Psoas muscle (tissue), 8 donors: ENCODE results near the gene C1QC. TPM values are rescaled to one million over a fixed set of nuclear protein-coding genes. Genes with fewer than 3 reads are reported as not detected.

Experiments
- ATAC-seq, 4 donors: fragments of 200-7000 bp; cut with Tn5 transposase; one replicate each; pipeline ENCODE4 v1.9.1; 2020; ENCODE audit warnings: moderate library complexity in 3 of 4, mild to moderate bottlenecking in 2 of 4
- DNase-seq, 2 donors: peaks; one replicate each; pipeline ENCODE4 v3.0.0-alpha.2; 2020
- H3K27ac ChIP-seq: fragments of 200-600 bp; one replicate; pipeline ENCODE4 v1.8.0; 2022
- H3K27me3 ChIP-seq, 3 donors: fragments of 200-600 bp in 1 of 3; one replicate each; pipeline versions ENCODE4 v1.6.1 to v1.8.0; 2013 to 2022; ENCODE audit warnings: low read length in 2 of 3, mild to moderate bottlenecking in 2 of 3, moderate library complexity in 1 of 3; ENCODE audit not compliant: insufficient read depth in 3 of 3
- H3K36me3 ChIP-seq, 2 donors: fragments of 200-600 bp in 1 of 2; one replicate each; pipeline versions ENCODE4 v1.6.1 to v1.8.0; 2013 to 2022; ENCODE audit warnings: low read depth in 1 of 2, mild to moderate bottlenecking in 1 of 2, moderate library complexity in 1 of 2; ENCODE audit not compliant: insufficient read depth in 1 of 2
- H3K4me1 ChIP-seq: fragments of 200-600 bp; one replicate; pipeline ENCODE4 v1.8.0; 2022
- H3K4me3 ChIP-seq: fragments of 200-600 bp; one replicate; pipeline ENCODE4 v1.8.0; 2022; ENCODE audit warnings: mild to moderate bottlenecking
- H3K9me3 ChIP-seq: fragments of 200-600 bp; one replicate; pipeline ENCODE4 v1.8.0; 2022
- CTCF ChIP-seq: fragments of 200-600 bp; IDR thresholded peaks from one replicate; pipeline ENCODE4 v1.8.0; 2022; ENCODE audit warnings: antibody characterized with exemption
- WGBS, 3 donors: extraction: QIAGEN DNeasy Blood & Tissue Kit; methylation state at CpG; one replicate each; pipeline versions ENCODE4 v1.1.6 to v1.1.7; 2013; 5-methylcytosine and 5-hydroxymethylcytosine counted together
- intact Hi-C, 2 donors: fragments of 100-400 bp; cut with DNase I; formaldehyde crosslinking; loops; one replicate each; pipeline versions ENCODE4 v1.11.0 to v1.14.2; 2022
- polyA plus RNA-seq, 3 donors: library from polyadenylated mRNA; stranded (reverse); fragments of 200-250 nt; gene quantifications; one replicate each; pipeline ENCODE4 v1.2.3, GENCODE V29; 2013
- total RNA-seq, 4 donors: library from RNA; stranded (reverse); fragmentation: NEBNext Ultra II Directional in 2 of 4; extraction: Animal tissue kit (Norgen Biotek cat#: 25700) in 2 of 4; gene quantifications; one replicate each; pipeline versions ENCODE4 v1.2.1 to v1.2.4, GENCODE V29; 2021 to 2023
- donor health status: healthy with polysubstance abuse.
- donor health status: DM: no; HTN: no; CAD: no; lungs with moderate emphysema.
- donor health status: Bipolar disorder and iron deficiency.
- donor health status: healthy.
- donor health status: DM: yes; HTN: yes; CAD: no.
- donor health status: DM: no; HTN: no; CAD: no.
- donor health status: DM: no; HTN: no; CAD: no.
- donor health status: DM: yes; HTN: yes; CAD: no.

C1QC gene
- total and polyA plus RNA-seq, 7 donors, result 8.7 to 39.1 (median 24.2) TPM

GRCh38 chr1:22619798-22620197 lies 23.6 kb upstream of the C1QC start:
- no peak for TF ChIP-seq CTCF
- no peaks in the 10 kb centered on the region for H3K36me3 ChIP-seq
- H3K27me3 ChIP-seq, result peaks cover 3 to 81% (median 25%) of the 10 kb centered on the region in 3 donors

DNA sequence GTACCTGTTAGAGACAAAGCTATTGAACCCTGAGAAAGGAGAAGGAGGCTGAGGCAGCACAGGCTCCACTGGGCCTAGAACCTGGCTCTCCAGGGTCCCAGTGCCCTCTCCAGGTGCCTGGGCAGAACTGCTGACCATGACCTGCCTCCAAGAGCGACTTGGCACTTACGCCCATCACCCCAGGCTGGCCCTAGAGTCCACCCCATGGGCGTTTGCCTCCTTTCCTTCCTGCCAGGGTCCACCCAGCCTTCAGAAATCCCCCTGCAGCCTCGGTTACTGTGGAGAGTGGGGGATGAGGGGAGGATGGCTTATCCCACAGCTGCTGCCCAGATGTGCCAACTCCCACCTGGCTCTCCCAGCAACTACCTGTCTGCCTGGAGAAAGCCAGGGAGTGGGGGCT lies 21.7 kb upstream of the C1QC start:
- ATAC-seq, result no peak
- Histone ChIP-seq H3K4me3 (no peak overlapping the region), H3K4me1 (no peaks in the 10 kb centered on the region), H3K27me3 (peaks cover 3 to 93% (median 32%) of the 10 kb centered on the region in 3 donors), H3K9me3 (no peaks in the 10 kb centered on the region), H3K27ac (no peak overlapping the region), H3K36me3 (no peaks in the 10 kb centered on the region)
- peak in 1 of 2 donors; percentile 12 for DNase-seq
- TF ChIP-seq CTCF, result no peak
- WGBS, 3 donors, result 35 to 44% (median 35%) methylated on average over 4 of the region's 4 CpGs
- intact Hi-C loops, result no loop called here

More at GRCh38 chr1:22619798-22620197, 23.6 kb upstream of the C1QC start:
- H3K4me3 ChIP-seq, result no peak overlapping the region
- ATAC-seq, result no peak
- H3K9me3 ChIP-seq, result no peaks in the 10 kb centered on the region
- 41 to 48% (median 45%) methylated on average over 12 of the region's 12 CpGs for WGBS, 3 donors
- no peaks in the 10 kb centered on the region for H3K4me1 ChIP-seq
- H3K27ac ChIP-seq, result no peak overlapping the region
- intact Hi-C loops, result no loop called here
- DNase-seq, result peak in 1 of 2 donors; percentile 30

DNA sequence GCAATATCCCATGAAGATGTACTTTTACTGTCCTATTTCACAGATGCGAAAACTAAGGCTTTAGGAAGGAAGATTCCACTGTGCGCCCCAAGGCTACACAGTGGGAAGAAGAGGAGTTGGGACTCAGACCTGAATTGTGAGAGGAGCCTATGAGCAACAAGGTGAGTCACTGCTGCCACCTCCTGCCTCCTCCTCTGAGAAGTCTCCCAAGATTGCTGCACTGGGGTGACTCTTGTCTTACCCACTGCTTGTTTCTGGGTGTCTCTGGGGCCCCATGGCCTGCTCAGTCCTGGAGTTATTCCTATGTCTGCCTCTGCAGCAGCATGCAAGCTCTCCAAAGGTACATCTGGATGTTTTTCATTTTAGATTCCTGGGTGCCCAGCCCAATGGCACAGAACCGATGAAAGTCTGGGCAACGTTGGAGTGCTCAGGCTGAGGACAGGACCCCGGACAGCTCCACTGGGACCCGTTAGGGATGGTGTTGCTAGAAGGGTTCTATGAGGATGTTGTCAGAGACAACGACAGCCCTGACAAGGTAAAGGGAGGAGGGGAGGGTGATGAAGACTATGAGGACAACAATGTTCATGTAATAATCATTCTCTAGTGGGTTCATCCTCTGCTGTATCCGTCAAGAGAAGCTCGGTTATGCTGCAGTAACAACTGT lies 18.0 kb upstream of the C1QC start:
- no peaks in the 10 kb centered on the region for H3K4me1 ChIP-seq
- no peaks in the 10 kb centered on the region for H3K36me3 ChIP-seq
- H3K27ac ChIP-seq, result no peak overlapping the region
- 28 to 31% (median 30%) methylated on average over 9 of the region's 9 CpGs for WGBS, 3 donors
- DNase-seq (peak in 1 of 2 donors; percentile 39), ATAC-seq (no peak)
- no peak overlapping the region for H3K4me3 ChIP-seq
- intact Hi-C loops, result no loop called here
- H3K27me3 ChIP-seq, result peaks cover 3 to 78% (median 24%) of the 10 kb centered on the region in 3 donors
- no peaks in the 10 kb centered on the region for H3K9me3 ChIP-seq
- TF ChIP-seq CTCF, result no peak

DNA sequence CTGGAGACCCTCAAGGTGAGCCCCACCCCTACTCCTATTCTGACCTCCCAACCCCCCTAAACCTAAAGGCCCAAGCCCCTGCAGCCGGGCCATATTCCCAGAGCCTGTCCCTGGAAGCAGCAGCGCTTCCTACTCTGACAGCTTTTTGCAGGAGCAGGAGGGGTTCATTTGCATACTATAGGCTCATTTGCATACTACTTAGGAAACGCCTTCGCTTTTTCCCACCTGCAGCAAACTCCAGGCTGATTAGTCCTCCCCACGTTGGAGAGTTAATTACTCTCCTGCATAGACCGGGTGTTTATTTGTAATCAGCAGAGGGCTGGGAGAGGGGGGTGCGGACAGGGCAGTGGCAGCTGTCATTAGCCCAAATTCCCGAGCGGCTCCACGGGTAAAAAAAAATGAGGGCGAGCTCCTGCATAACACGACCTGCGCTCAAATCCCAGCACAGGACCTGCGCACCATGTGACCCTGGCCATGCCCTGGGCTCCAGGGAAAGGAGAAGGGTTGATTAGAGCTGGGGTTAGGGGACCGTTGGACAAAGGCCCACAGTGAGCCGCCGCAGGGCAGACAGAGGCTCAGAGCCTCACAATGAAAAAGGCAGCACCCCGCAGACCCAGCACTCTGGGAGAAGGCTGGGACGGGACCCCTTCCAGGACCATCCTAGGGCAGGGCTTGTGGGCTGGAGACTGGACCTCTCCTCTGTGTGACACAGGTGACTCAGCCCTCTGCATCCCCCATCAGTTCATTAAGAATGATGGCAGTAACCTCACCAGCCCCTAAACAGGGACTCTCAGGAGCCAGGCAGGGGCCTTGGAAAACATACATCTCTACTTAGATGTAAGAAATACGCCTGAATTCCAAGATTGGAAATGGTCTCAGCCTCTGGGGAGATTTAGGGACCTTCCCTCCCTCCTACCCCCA lies 16.9 kb upstream of the C1QC start:
- DNase-seq, result peak in 1 of 2 donors; percentile 28
- TF ChIP-seq CTCF, result no peak
- 13 to 18% (median 14%) methylated on average over 20 of the region's 20 CpGs for WGBS, 3 donors
- Histone ChIP-seq H3K9me3 (no peaks in the 10 kb centered on the region), H3K4me1 (no peaks in the 10 kb centered on the region), H3K4me3 (no peak overlapping the region), H3K27me3 (peaks cover 0 to 69% (median 22%) of the 10 kb centered on the region in 3 donors), H3K27ac (no peak overlapping the region), H3K36me3 (no peaks in the 10 kb centered on the region)
- intact Hi-C loops, result no loop called here
- no peak for ATAC-seq
